Spinal cord (tissue), 10 donors: ENCODE data around the gene MAS1L. TPM values are rescaled to one million over a fixed set of nuclear protein-coding genes. Genes with fewer than 3 reads are reported as not detected.

Experiments used
- DNase-seq, 6 donors: peaks; one replicate each; pipeline versions ENCODE4 v3.0.0 to v3.0.0-alpha.2; 2013 to 2015; ENCODE audit warnings: low spot score in 6 of 6, low read depth in 4 of 6
- H3K27ac ChIP-seq: one replicate; pipeline ENCODE4 v1.5.1; 2013; ENCODE audit warnings: low read depth, low read length, control low read depth
- H3K27me3 ChIP-seq: one replicate; pipeline ENCODE4 v1.6.1; 2013; ENCODE audit warnings: low read length; ENCODE audit not compliant: control insufficient read depth, insufficient read depth
- H3K36me3 ChIP-seq: one replicate; pipeline ENCODE4 v1.6.1; 2013; ENCODE audit warnings: low read length; ENCODE audit not compliant: control insufficient read depth, insufficient read depth
- H3K4me1 ChIP-seq: one replicate; pipeline ENCODE4 v1.6.1; 2013; ENCODE audit warnings: low read length; ENCODE audit not compliant: control insufficient read depth, insufficient read depth
- H3K4me3 ChIP-seq: one replicate; pipeline ENCODE4 v1.5.1; 2013; ENCODE audit warnings: low read depth, low read length, control low read depth
- H3K9me3 ChIP-seq: one replicate; pipeline ENCODE4 v1.6.1; 2013; ENCODE audit warnings: low read length; ENCODE audit not compliant: control insufficient read depth, insufficient read depth
- WGBS: methylation state at CpG from one replicate; pipeline ENCODE4 v1.1.5; 2013; ENCODE audit warnings: missing lambda C conversion rate; ENCODE audit not compliant: insufficient coverage; 5-methylcytosine and 5-hydroxymethylcytosine counted together
- long read RNA-seq, 4 donors: transcript quantifications; one replicate each; lab custom pipeline, GENCODE V29; 2026
- polyA plus RNA-seq, 2 donors: library from polyadenylated mRNA; unstranded; fragments of 120-200 nt; gene quantifications; one replicate each; pipeline ENCODE4 v1.2.1, GENCODE V29; 2013; ENCODE audit not compliant: insufficient read length in 2 of 2
- total RNA-seq, 2 donors: library from RNA; depleted of rRNA in 1 of 2; stranded (reverse); fragments of 120-200 nt in 1 of 2; fragments of >200 nt in 1 of 2; gene quantifications; one replicate each; pipeline versions ENCODE4 v1.2.3 to v1.2.4, GENCODE V29; 2013 to 2014
- donor health status: healthy.

Gene MAS1L, protein sequence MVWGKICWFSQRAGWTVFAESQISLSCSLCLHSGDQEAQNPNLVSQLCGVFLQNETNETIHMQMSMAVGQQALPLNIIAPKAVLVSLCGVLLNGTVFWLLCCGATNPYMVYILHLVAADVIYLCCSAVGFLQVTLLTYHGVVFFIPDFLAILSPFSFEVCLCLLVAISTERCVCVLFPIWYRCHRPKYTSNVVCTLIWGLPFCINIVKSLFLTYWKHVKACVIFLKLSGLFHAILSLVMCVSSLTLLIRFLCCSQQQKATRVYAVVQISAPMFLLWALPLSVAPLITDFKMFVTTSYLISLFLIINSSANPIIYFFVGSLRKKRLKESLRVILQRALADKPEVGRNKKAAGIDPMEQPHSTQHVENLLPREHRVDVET
- total RNA-seq (not detected), polyA plus RNA-seq (not detected)
- long read RNA-seq, donor 1: 0 reads
- long read RNA-seq, donor 2: 0 reads
- long read RNA-seq, donor 3: 0 reads
- long read RNA-seq, donor 4: 0 reads

DNA sequence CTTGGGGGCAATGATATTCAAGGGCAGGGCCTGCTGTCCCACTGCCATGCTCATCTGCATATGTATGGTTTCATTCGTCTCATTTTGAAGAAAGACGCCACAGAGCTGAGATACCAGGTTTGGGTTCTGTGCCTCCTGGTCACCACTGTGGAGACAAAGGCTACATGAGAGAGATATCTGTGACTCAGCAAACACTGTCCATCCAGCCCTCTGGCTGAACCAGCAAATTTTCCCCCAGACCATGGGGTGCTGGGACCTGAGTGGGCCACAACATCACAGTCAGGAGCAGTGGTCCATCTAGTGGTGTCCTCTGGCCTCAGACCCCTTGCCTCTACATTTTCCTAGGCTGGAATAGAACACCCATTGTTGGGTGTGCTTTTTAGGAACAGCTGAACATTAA lies at the start of gene MAS1L:
TSS of gene MAS1L (minus strand) at position 297 of the 400 bp plus-strand sequence. CDS start at position 243, 54 bp downstream.
- H3K4me3 ChIP-seq: no peak within 1 kb of the TSS
- H3K9me3 ChIP-seq: no peaks in the 10 kb centered on the region
- no peaks in the 10 kb centered on the region for H3K36me3 ChIP-seq
- no peaks in the 10 kb centered on the region for H3K4me1 ChIP-seq
- no peaks in the 10 kb centered on the region for H3K27me3 ChIP-seq
- 60% methylated on average over 2 of the region's 2 CpGs for whole genome bisulfite sequencing
- no peak for DNase-seq
- H3K27ac ChIP-seq: no peak within 1 kb of the TSS

DNA sequence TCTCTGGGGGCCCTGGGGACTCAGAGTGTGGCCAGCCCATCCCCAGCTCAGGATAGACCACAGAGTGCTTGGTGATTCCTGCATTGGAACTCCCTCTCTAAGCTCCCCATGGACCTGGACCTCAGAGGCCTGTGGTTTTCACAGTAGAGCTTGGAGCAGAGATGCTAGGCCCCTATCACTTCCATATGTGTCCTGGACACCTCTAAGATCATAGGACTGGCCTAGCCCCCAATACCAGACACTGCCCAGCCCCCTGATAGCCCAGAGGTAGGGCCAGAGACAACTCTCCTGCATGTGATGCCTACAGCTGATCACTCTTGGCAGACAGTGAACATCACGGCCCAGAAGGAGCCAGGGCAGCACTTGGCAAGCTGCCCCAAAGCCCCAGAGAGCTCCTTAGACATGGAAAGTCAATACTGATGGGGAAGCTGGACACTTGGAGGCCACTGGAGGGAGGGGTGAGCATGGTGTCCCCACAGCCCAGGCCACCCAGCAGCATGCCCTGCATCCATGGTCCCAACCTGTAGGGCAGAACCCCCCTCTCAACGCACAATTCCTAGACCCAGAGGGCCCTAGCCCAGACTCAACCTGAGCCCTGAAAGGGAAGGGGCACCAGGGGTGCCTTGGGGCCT lies 44.7 kb upstream of the MAS1L start:
- DNase-seq: no peak
- WGBS: 83% methylated on average over 2 of the region's 2 CpGs
- Histone ChIP-seq H3K36me3 (no peaks in the 10 kb centered on the region), H3K27ac (no peak overlapping the region), H3K9me3 (no peaks in the 10 kb centered on the region), H3K27me3 (no peaks in the 10 kb centered on the region), H3K4me3 (no peak overlapping the region), H3K4me1 (no peaks in the 10 kb centered on the region)

DNA sequence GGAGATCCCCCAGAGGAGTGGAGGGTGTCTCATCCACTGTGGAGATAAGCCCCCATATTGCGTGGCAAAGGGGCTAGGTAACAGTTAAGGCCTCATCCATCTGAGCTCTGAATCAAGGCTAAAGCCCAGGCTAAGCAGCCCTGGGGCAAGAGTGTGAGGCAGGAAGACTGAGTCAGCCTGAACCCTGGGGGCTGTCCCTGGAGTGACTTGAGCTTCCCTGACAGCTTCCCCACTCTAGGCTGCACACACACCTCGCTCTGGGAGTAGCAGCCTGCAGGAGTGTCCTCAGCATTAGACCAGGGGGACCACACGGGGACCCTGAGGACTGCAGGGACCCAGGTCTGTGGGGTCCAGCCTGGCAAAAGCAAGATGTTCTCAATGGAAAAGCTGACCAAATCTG lies 43.9 kb upstream of the MAS1L start:
- no peaks in the 10 kb centered on the region for H3K36me3 ChIP-seq
- no peak overlapping the region for H3K4me3 ChIP-seq
- H3K27me3 ChIP-seq: no peaks in the 10 kb centered on the region
- no peaks in the 10 kb centered on the region for H3K4me1 ChIP-seq
- H3K27ac ChIP-seq: no peak overlapping the region
- DNase-seq: no peak
- no peaks in the 10 kb centered on the region for H3K9me3 ChIP-seq
- 79% methylated on average over 3 of the region's 3 CpGs for WGBS

GRCh38 chr6:29530671-29531310 lies 43.0 kb upstream of the MAS1L start:
- Histone ChIP-seq H3K4me3 (no peak overlapping the region), H3K27ac (no peak overlapping the region), H3K36me3 (no peaks in the 10 kb centered on the region), H3K9me3 (no peaks in the 10 kb centered on the region), H3K4me1 (no peaks in the 10 kb centered on the region), H3K27me3 (no peaks in the 10 kb centered on the region)
- 100% methylated on average over 2 of the region's 2 CpGs for WGBS
- no peak for DNase-seq

DNA sequence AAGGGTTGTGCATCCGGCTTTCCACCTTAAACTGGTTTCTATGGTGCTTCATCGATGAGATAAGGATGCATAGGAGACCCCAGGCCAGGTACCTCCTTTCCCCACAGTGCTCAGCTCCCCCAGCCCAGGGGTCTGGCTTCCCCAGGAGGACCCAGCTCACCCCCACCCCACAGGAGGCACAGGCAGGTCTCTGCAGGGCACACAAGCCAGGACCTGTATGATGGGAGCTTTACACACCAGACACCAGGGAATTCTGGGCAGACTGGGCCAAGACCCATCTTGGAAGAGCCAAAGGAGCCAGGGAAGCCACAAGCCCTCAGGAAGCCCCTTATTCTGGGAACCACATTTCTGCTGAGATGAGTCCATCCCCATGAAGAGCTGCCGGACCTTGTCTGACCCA lies 42.2 kb upstream of the MAS1L start:
- 100% methylated on average over 1 of the region's 3 CpGs for whole genome bisulfite sequencing
- Histone ChIP-seq H3K9me3 (no peaks in the 10 kb centered on the region), H3K27me3 (no peaks in the 10 kb centered on the region), H3K27ac (no peak overlapping the region), H3K36me3 (no peaks in the 10 kb centered on the region), H3K4me3 (no peak overlapping the region), H3K4me1 (no peaks in the 10 kb centered on the region)
- no peak for DNase-seq

DNA sequence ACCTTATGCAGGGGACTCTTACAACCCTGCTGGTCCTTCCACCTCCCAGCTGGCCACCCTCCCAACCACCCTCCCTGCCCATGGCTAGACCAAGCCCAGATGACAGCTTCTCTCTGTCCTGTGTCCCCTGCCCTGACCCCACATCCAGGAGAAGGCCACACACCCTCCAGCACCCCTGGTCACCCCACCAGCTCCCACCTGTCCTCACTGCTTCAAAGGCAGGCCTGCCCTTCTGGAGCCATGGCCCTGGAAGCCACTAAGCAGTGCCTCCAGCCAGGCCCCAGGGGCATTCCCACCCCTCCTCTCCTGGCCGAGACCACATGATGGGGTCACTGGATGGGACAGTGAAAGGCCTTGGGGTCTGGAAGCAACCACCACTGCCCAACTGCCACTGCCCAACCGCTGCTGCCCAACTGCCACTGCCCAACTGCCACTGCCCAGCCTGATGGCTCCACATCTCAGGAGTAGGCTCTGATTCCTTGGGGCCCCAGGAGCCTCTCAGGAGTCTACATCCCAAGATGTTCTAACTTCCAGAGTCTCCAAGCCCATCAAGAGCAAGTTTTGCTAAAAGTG lies 41.3 kb upstream of the MAS1L start:
- Histone ChIP-seq H3K27ac (no peak overlapping the region), H3K4me3 (no peak overlapping the region), H3K27me3 (no peaks in the 10 kb centered on the region), H3K9me3 (no peaks in the 10 kb centered on the region), H3K4me1 (no peaks in the 10 kb centered on the region), H3K36me3 (no peaks in the 10 kb centered on the region)
- 89% methylated on average over 2 of the region's 2 CpGs for WGBS
- no peak for DNase-seq

DNA sequence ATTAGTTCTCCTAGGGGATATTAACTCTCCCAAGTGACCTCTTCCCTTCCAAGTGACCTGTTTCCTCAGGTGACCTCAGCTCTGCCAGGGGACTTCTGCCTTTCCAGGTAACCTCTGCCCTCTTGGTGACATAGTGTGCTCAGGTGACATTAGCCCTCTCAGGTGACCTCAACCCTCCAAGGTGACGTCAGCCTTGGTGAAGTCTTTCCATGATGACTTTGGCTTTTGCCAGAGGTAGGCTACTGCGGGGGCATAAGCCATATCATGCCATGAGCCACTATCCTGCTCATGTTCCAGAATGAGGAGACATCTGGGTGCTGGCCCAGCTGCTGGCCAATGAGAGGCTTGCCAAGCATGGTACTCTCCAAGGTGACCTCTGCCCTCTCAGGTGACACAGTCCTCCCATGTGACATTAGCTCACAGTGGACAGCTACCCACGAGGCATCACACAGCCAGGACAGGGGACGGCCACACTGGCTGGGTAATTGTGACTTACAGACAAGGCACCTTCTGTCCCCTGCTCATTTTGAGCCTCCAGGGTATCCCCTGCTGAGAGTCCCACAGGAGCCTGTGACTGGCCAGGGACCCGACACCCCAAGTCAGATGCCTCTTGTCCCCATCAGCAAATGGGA lies 40.7 kb upstream of the MAS1L start:
- Histone ChIP-seq H3K9me3 (no peaks in the 10 kb centered on the region), H3K27me3 (no peaks in the 10 kb centered on the region), H3K36me3 (no peaks in the 10 kb centered on the region), H3K4me1 (no peaks in the 10 kb centered on the region), H3K27ac (no peak overlapping the region), H3K4me3 (no peak overlapping the region)
- WGBS: 95% methylated on average over 5 of the region's 5 CpGs
- no peak for DNase-seq

DNA sequence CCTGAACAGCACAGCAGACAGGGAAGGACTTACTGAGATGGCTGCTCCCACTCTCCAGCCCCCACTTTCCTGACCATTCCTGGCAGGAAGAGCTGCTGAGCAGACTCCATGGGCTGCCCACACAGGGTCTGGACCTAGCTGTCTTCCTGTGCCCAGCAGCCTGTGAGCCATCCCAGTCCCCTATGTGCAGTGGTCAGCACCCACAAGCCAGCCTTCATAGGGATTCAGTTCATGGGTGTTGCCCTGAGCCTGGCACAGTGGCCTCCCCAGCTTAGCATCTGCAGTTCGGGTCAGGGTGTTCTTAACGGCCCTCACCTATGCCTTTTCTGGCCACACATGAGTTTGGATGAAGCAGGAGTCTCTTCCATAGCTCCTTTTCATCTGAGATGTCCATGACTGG lies 39.8 kb upstream of the MAS1L start:
- H3K36me3 ChIP-seq: no peaks in the 10 kb centered on the region
- H3K9me3 ChIP-seq: no peaks in the 10 kb centered on the region
- no peaks in the 10 kb centered on the region for H3K4me1 ChIP-seq
- H3K27ac ChIP-seq: no peak overlapping the region
- no peaks in the 10 kb centered on the region for H3K27me3 ChIP-seq
- 90% methylated on average over 2 of the region's 2 CpGs for WGBS
- no peak for DNase-seq
- no peak overlapping the region for H3K4me3 ChIP-seq

- Histone ChIP-seq H3K36me3 (no peaks in the 10 kb centered on the region), H3K4me3 (no peak overlapping the region), H3K27ac (no peak overlapping the region), H3K27me3 (no peaks in the 10 kb centered on the region), H3K4me1 (no peaks in the 10 kb centered on the region), H3K9me3 (no peaks in the 10 kb centered on the region)
- DNase-seq: no peak
- WGBS: no CpG with 5 or more reads among the region's 1 CpG
Observed at GRCh38 chr6:29527126-29527525, 39.4 kb upstream of the MAS1L start.
